HL-60 (cell line): ENCODE results near the gene TXNRD3.
A peak's percentile ranks its signal among the peaks of the same experiment; 100 is the strongest.

Source experiments
- DNase-seq, 2 experiments: peaks; one replicate each; pipeline ENCODE4 v3.0.0-alpha.2; 2010 to 2020; ENCODE audit warnings: low read depth in 1 of 2, low spot score in 1 of 2
- H3K27ac ChIP-seq: fragments of 250-450 bp; sonication (Bioruptor Pico); replicated peaks from 2 replicates; pipeline ENCODE4 v1.5.1; 2020; ENCODE audit warnings: mild to moderate bottlenecking, moderate library complexity
- H3K27me3 ChIP-seq: fragments of 250-450 bp; sonication (Bioruptor Pico); 2 replicates; pipeline ENCODE4 v1.5.1; 2021; ENCODE audit warnings: mild to moderate bottlenecking, moderate library complexity; ENCODE audit not compliant: insufficient read depth, poor library complexity, severe bottlenecking
- H3K4me3 ChIP-seq: replicated peaks from 2 replicates; pipeline ENCODE4 v1.5.1; 2011; ENCODE audit warnings: mild to moderate bottlenecking, control low read depth, low read length; ENCODE audit not compliant: insufficient read depth
- GABPA ChIP-seq: IDR thresholded peaks from 2 replicates; pipeline ENCODE4 v1.6.1; 2012; ENCODE audit warnings: low read depth
- POLR2AphosphoS5 ChIP-seq: IDR thresholded peaks from 2 replicates; pipeline ENCODE4 v1.6.1; 2012; ENCODE audit warnings: low read depth
- SPI1 ChIP-seq: IDR thresholded peaks from 2 replicates; pipeline ENCODE4 v1.6.1; 2012; ENCODE audit warnings: low read depth, mild to moderate bottlenecking, borderline replicate concordance
- TF ChIP-seq, protein P1 (sequence below): IDR thresholded peaks from one replicate; pipeline ENCODE4 v1.5.1; 2011; ENCODE audit warnings: low read length, control low read depth, inconsistent platforms; ENCODE audit not compliant: insufficient read depth
- TF ChIP-seq, protein P2 (sequence below): IDR thresholded peaks from 2 replicates; pipeline ENCODE4 v1.6.1; 2012; ENCODE audit warnings: low read depth; ENCODE audit not compliant: insufficient replicate concordance

Gene TXNRD3

DNA sequence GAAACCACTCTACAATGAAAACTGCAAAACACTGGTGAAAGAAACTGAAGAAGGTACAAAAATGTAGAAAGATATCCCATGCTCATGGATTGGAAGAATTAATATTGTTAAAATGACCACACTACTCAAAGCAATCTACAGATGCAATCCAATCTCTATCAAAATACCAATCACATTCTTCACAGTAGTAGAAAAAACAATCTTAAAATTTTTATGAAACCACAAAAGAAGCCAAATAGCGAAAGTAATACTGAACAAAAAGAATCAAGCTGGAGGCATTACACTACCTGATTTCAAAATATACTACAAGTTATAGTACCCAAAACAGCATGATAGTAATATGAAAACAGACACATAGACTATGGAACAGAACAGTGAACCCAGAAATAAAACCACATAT lies 36.9 kb downstream of the TXNRD3 start:
- no peak overlapping the region for H3K4me3 ChIP-seq

DNA sequence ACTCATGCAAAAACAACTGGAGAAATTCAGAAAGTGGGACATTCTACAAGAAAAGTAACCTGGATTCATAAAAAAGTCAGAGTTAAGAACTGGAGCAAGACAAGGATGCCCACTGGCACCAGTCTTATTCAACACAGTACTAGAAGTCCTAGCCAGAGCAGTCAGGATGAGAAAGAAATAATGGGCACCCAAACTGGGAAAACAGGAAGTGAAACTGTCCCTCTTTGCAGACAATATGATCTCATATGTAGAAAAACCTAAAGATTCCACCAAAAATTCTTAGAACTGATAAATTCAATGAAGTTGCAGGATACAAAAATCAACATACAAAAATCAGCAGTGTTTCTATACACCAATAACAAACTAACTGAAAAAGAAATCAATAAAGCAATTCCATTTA lies 37.4 kb downstream of the TXNRD3 start:
- Histone ChIP-seq H3K4me3 (no peak overlapping the region), H3K27ac (no peak overlapping the region), H3K27me3 (no peaks in the 10 kb centered on the region)
- DNase-seq = no peak
- no peak for TF ChIP-seq GABPA
- TF ChIP-seq, protein P1, sequence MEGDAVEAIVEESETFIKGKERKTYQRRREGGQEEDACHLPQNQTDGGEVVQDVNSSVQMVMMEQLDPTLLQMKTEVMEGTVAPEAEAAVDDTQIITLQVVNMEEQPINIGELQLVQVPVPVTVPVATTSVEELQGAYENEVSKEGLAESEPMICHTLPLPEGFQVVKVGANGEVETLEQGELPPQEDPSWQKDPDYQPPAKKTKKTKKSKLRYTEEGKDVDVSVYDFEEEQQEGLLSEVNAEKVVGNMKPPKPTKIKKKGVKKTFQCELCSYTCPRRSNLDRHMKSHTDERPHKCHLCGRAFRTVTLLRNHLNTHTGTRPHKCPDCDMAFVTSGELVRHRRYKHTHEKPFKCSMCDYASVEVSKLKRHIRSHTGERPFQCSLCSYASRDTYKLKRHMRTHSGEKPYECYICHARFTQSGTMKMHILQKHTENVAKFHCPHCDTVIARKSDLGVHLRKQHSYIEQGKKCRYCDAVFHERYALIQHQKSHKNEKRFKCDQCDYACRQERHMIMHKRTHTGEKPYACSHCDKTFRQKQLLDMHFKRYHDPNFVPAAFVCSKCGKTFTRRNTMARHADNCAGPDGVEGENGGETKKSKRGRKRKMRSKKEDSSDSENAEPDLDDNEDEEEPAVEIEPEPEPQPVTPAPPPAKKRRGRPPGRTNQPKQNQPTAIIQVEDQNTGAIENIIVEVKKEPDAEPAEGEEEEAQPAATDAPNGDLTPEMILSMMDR = no peak
- TF ChIP-seq SPI1 = peak; percentile 47; the same call in 1 of the 2 replicates

More for the DNA sequence above, 36.9 kb downstream of the TXNRD3 start:
- DNase-seq = no peak
- Histone ChIP-seq H3K27ac (no peak overlapping the region), H3K27me3 (no peaks in the 10 kb centered on the region)
- TF ChIP-seq GABPA (no peak), SPI1 (no peak), POLR2AphosphoS5 (no peak)
- TF ChIP-seq, protein P2, sequence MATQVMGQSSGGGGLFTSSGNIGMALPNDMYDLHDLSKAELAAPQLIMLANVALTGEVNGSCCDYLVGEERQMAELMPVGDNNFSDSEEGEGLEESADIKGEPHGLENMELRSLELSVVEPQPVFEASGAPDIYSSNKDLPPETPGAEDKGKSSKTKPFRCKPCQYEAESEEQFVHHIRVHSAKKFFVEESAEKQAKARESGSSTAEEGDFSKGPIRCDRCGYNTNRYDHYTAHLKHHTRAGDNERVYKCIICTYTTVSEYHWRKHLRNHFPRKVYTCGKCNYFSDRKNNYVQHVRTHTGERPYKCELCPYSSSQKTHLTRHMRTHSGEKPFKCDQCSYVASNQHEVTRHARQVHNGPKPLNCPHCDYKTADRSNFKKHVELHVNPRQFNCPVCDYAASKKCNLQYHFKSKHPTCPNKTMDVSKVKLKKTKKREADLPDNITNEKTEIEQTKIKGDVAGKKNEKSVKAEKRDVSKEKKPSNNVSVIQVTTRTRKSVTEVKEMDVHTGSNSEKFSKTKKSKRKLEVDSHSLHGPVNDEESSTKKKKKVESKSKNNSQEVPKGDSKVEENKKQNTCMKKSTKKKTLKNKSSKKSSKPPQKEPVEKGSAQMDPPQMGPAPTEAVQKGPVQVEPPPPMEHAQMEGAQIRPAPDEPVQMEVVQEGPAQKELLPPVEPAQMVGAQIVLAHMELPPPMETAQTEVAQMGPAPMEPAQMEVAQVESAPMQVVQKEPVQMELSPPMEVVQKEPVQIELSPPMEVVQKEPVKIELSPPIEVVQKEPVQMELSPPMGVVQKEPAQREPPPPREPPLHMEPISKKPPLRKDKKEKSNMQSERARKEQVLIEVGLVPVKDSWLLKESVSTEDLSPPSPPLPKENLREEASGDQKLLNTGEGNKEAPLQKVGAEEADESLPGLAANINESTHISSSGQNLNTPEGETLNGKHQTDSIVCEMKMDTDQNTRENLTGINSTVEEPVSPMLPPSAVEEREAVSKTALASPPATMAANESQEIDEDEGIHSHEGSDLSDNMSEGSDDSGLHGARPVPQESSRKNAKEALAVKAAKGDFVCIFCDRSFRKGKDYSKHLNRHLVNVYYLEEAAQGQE = no peak
- TF ChIP-seq, protein P1 = no peak

DNA sequence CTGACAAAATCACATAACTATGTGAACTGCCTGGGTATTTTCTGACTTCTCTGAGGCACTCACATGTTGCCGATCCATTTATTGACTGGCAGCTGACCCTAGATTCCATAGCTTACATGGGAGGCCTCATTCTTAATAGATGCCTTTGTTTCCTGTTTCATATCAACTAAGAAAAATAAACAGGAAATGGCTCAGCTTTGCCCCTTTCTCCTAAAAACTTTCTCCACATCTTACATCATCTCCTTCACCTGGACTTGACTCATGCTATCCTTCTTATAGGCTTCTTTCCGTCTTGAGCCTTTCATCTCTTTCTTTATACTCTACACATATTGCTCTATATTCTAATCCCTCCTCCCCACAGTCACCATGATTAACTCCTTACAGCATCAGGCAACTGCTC lies 38.0 kb downstream of the TXNRD3 start:
- no peak overlapping the region for H3K27ac ChIP-seq
- TF ChIP-seq, protein P1 = no peak
- TF ChIP-seq, protein P2 = no peak
- DNase-seq = no peak

DNA sequence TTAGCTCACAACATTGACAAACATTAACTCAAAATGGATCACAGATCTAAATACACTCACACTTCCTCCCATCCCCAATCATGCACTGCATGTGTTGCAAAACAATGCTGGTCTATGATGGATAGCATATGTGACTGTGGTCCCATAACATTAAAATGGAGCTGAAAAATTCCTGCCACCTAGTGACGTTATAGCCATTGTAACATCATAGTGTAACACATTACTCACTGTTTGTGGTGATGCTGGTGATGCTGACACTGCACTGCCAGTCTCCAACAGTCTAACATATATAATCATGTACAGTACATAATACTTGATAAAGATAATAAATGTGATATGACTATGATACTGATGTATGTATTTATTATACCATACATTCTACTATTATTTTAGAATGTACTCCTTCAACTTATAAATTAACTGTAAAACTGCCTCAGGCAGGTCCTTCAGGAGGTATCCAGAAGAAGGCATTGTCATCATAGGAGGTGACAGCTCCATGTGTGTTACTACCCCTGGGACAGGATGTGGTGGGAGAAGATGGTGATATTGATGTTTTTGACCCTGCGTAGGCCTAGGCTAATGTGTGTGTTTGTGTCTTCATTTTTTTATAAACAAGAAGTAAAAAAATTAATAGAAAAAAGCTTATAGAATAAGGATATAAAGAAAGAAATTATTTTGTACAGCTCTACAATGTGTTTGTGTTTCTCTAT lies 41.3 kb downstream of the TXNRD3 start:
- Histone ChIP-seq H3K27ac (no peak overlapping the region), H3K27me3 (no peaks in the 10 kb centered on the region), H3K4me3 (no peak overlapping the region)
- no peak for TF ChIP-seq POLR2AphosphoS5
- TF ChIP-seq GABPA = no peak
- no peak for DNase-seq

More for the DNA sequence above, 38.0 kb downstream of the TXNRD3 start:
- Histone ChIP-seq H3K4me3 (no peak overlapping the region), H3K27me3 (no peaks in the 10 kb centered on the region)
